Stimulated activated CD4-positive, alpha-beta T cell treated with anti-CD3 and anti-CD28 coated beads, Interleukin-12 subunit alpha, Interleukin-12 subunit beta, amount 100 ng/mL, for 24 hours (primary cell): ENCODE results near the gene ZNF479.
"Not testable (repeated sequence)": the region's sequence is repeated elsewhere in the genome, so short reads cannot be mapped to it uniquely, and the experiment has no call there.

Experiments
- DNase-seq, 2 experiments: peaks; one replicate each; pipeline ENCODE4 v3.0.0-alpha.2; 2020; ENCODE audit warnings: low read depth in 2 of 2

Gene ZNF479

GRCh38 chr7:57132336-57132735, at the start of gene ZNF479:
ZNF479 (minus strand) TSS chr7:57132436; CDS start chr7:57132324, 112 bp downstream.
- not testable (repeated sequence) for DNase-seq

DNA sequence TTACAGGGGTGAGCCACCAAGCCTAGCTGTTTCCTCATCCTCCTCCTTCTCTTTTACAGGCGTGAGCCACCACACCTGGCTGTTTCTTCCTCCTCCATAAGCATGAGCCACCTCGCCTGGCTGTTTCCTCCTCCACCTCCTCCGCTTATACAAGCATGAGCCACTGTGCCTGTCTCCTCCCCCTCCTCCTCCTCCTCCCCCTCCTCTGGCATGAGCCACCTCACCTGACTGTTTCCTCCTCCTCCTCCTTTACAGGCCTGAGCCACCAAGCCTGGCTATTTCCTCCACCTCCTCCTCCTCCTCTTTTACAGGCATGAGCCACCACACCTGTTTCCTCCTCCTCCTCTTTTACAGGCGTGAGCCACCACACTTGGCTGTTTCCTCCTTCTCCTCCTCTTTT, 49.8 kb upstream of the ZNF479 start:
- no peak for DNase-seq

GRCh38 chr7:57181281-57181680, 49.0 kb upstream of the ZNF479 start:
- no peak for DNase-seq

DNA sequence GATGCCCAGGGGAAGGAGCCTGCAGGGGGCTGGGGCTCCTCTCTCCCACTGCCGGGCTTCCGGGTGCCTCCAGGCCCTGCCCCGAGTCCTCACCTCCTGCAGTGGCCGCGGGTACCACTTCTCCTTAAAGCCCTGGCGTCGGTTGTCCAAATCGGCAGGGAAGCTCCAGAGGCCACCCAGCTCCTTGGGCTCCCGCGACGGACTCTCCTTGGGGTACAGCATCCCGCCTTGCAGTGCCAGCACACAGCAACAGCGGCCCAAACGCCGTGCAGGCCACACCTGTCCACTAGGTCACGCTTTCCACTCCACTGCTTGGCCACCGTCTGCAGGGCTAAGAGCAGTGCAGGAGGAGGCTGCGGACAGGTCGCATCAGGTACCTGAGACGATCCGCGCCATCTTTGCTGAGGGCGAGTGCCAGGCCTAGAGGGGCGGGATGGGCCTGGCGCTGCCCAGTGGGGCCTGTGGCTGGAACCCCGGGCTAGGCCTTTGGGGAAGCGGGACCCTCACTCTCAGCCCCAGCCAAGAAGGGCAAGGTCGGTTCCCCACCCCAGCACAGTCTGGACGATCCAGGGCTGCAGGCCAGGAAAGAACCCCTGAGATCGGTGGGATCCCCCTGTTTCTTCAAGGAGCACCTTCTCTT, 47.7 kb upstream of the ZNF479 start:
- DNase-seq: no peak

DNA sequence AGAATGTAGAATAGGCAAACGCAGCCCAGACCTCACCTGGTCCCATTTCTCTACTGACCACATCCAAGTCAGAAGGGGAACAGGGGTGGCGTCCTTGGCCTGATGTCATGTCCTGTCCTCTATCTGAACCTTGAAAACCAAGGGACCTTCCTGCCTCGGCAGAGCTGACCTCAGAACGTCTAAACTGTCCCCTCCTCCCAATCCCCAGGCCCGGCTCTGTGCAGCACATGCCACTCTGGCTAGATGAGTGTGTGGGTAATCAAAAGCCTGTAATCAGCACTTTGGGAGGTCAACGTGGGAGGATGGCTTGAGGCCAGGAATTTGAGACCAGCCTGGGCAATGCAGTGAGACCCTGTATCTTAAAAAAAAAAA, 46.5 kb upstream of the ZNF479 start:
- DNase-seq: no peak

GRCh38 chr7:57177856-57178767, 45.9 kb upstream of the ZNF479 start:
- no peak for DNase-seq

DNA sequence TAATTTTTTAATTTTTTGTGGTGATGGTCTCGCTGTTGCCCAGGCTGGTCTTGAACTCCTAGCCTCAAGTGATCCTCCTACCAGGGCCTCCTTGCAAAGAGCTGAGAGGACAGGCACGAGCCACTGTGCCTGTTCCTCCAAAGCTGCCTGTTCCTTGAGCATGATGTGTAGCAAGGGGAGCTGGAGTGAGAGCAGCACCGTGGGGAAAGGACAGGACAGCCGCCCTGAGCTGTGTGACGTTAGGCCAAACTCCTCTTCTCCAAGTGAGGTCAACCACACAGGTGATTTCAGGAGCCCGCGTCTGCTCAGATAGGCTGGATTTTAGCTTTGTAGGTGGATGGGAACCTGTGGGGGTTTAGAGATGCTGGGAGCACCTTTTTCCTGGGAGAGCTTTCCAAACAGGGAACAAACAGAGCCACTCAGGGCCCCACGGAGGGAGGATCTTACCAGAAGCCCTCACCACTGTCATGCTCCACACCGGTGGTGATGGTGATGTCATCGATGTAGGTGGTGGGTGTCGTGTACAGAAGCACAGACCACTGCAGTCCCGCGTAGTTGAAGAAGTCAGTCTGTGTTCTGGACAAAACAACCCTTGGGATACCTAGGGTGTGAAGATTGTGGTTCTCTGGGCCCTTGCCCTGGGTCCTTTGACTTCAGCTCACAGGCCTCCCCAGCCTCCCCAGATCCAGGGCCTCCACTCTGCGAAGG, 44.8 kb upstream of the ZNF479 start:
- no peak for DNase-seq

DNA sequence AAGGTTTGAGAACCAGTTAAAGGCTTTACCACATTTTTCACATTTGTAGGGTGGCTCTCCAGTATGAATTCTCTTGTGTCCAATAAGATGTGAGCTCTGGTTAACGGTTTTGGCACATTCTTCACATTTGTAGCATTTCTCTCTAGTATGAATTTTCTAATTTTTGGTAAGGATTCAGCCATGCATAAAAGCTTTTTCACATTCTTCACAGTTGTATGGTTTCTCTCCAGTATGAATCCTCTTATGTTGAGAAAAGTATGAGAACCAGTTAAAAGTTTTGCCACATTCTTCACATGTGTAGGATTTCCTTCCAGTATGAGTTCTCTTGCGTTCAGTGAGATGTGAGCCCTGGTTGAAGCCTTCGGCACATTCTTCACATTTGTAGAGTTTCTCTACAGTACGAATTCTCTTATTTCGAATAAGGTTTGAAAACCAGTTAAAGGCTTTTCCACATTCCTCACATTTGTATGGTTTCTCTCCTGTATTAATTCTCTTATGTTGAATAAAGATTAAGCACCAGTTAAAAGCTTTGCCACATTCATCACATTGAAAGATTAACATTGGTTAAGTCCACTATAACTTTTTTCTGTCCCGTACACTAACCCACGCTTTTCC, 33.2 kb upstream of the ZNF479 start:
- no peak for DNase-seq

DNA sequence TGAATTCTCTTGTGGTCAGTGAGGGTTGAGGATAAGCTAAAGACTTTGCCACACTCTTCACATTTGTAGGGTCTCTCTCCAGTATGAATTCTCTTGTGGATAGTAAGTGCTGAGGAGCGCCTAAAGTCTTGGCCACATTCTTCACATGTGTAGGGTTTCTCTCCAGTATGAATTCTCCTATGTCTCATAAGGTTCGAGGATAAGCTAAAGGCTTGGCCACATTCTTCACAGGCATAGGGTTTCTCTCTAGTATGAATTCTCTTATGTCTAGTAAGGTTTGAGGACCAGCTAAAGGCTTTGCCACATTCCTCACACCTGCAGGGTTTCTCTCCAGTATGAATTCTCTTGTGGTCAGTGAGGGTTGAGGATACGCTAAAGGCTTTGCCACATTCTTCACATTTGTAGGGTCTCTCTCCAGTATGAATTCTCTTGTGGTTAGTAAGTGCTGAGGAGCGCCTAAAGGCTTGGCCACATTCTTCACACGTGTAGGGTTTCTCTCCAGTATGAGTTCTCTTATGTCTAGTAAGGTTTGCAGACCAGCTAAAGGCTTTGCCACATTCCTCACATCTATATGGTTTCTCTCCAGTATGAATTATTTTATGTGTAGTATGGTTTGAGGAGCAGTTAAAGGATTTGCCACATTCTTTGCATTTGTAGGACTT, 12.0 kb downstream of the ZNF479 start:
- not testable (repeated sequence) for DNase-seq
